Measurements from ENCODE around the gene ZNF550. TPM values are rescaled to one million over a fixed set of nuclear protein-coding genes. Genes with fewer than 3 reads are reported as not detected.

The ZNF550 gene
- total RNA-seq, 2 experiments from 2014 or later, result 11.8 to 11.9 TPM

Other genes with a start within 250 kb of the ZNF550 start
- 1 to 10 TPM; 5.8 to 6.2 TPM for gene ZNF543, start 239.4 kb downstream of the ZNF550 start, total RNA-seq
- gene ZNF304, start 208.6 kb downstream of the ZNF550 start, total RNA-seq, result 1 to 10 TPM; 6.2 TPM
- 1 to 10 TPM; 3.2 to 6.1 TPM for gene TRAPPC2B, start 196.3 kb downstream of the ZNF550 start, total RNA-seq
- 1 to 10 TPM; 1.5 to 1.7 TPM for gene ZNF547, start 196.3 kb downstream of the ZNF550 start, total RNA-seq
- gene ZNF548, start 170.0 kb downstream of the ZNF550 start, total RNA-seq, result 10 to 100 TPM; 15.1 to 20.3 TPM
- 1 to 10 TPM; 6.4 to 8.3 TPM for gene ZNF17, start 148.7 kb downstream of the ZNF550 start, total RNA-seq
- 10 to 100 TPM; 10.6 to 17.9 TPM for gene ZNF749, start 124.5 kb downstream of the ZNF550 start, total RNA-seq
- under 1 TPM; 0.09 to 0.16 TPM for gene VN1R1, start 102.7 kb downstream of the ZNF550 start, total RNA-seq
- gene ZNF772, start 82.3 kb downstream of the ZNF550 start, total RNA-seq, result 1 to 10 TPM; 6.5 to 7.5 TPM
- 1 to 10 TPM; 6.3 to 6.6 TPM for gene ZNF419, start 72.1 kb downstream of the ZNF550 start, total RNA-seq
- 1 to 10 TPM; 5.9 to 6.5 TPM for gene ZNF773, start 59.9 kb downstream of the ZNF550 start, total RNA-seq
- 1 to 10 TPM; 3.7 to 4.6 TPM for gene ZNF549, start 32.5 kb downstream of the ZNF550 start, total RNA-seq
- 1 to 10 TPM; 3.3 to 3.7 TPM for gene ZNF416, start 19.0 kb upstream of the ZNF550 start, total RNA-seq
- gene ZIK1, start 24.3 kb upstream of the ZNF550 start, total RNA-seq, result 1 to 10 TPM; 4.6 to 5.3 TPM
- 1 to 10 TPM; 7.1 to 7.2 TPM for gene ZNF530, start 40.0 kb upstream of the ZNF550 start, total RNA-seq
- 1 to 10 TPM; 7.6 to 9.7 TPM for gene ZNF134, start 54.4 kb upstream of the ZNF550 start, total RNA-seq
- 1 to 10 TPM; 8.9 to 9.5 TPM for gene ZNF211, start 73.3 kb upstream of the ZNF550 start, total RNA-seq
- gene ZSCAN4, start 109.1 kb upstream of the ZNF550 start, total RNA-seq, result not detected
- gene ZNF551, start 122.1 kb upstream of the ZNF550 start, total RNA-seq, result 10 to 100 TPM in 1 of 2 experiments, 1 to 10 TPM in 1; 9.8 to 13.0 TPM
- 1 to 10 TPM; 4.4 to 5.0 TPM for gene ZNF154, start 149.3 kb upstream of the ZNF550 start, total RNA-seq
- 1 to 10 TPM; 7.5 to 8.8 TPM for gene ZNF671, start 167.8 kb upstream of the ZNF550 start, total RNA-seq
- 10 to 100 TPM in 1 of 2 experiments, 1 to 10 TPM in 1; 8.9 to 14.7 TPM for gene ZNF776, start 187.0 kb upstream of the ZNF550 start, total RNA-seq
- gene ZNF586, start 209.8 kb upstream of the ZNF550 start, total RNA-seq, result 10 to 100 TPM; 20.3 to 20.5 TPM